ENCODE measurements around the gene CLEC10A. TPM values are rescaled to one million over a fixed set of nuclear protein-coding genes. Genes with fewer than 3 reads are reported as not detected.
"Not testable (repeated sequence)": the region's sequence is repeated elsewhere in the genome, so short reads cannot be mapped to it uniquely, and the experiment has no call there.

CLEC10A gene
- total RNA-seq, 1 donor from 2014 or later, result not detected

GRCh38 chr17:7048968-7049367, 31.1 kb downstream of the CLEC10A start:
- no peaks in the 10 kb centered on the region for H3K9me3 Mint-ChIP-seq
- no peak for DNase-seq (ENCODE audit: low spot score)
- H3K4me3 Mint-ChIP-seq (ENCODE audit: low read depth), result no peak overlapping the region
- H3K4me1 Mint-ChIP-seq (ENCODE audit: low read depth), result peaks cover 22% of the 10 kb centered on the region
- intact Hi-C loops (cut with micrococcal nuclease), result no loop called here
- H3K27ac Mint-ChIP-seq, result no peak overlapping the region
- no peaks in the 10 kb centered on the region for H3K36me3 Mint-ChIP-seq (ENCODE audit: low read depth)
- H3K27me3 Mint-ChIP-seq (ENCODE audit: low read depth), result peaks cover 6% of the 10 kb centered on the region

- no peak for DNase-seq (ENCODE audit: low spot score)
- intact Hi-C loops (cut with micrococcal nuclease), result loop anchor here (1.0 to 2.0 kb wide), 2 partner anchors 12 to 129 kb away; no protein-coding TSS in a partner anchor
- Mint-ChIP-seq H3K4me3 (ENCODE audit: low read depth) (peak overlapping the region; percentile 30), H3K27ac (no peak overlapping the region), H3K27me3 (ENCODE audit: low read depth) (peaks cover 11% of the 10 kb centered on the region), H3K4me1 (ENCODE audit: low read depth) (peaks cover 22% of the 10 kb centered on the region), H3K36me3 (ENCODE audit: low read depth) (no peaks in the 10 kb centered on the region), H3K9me3 (no peaks in the 10 kb centered on the region)
Observed at GRCh38 chr17:7047566-7047965, 32.5 kb downstream of the CLEC10A start.

- Mint-ChIP-seq H3K27ac (peak overlapping the region; percentile 68), H3K27me3 (ENCODE audit: low read depth) (peaks cover 12% of the 10 kb centered on the region), H3K4me3 (ENCODE audit: low read depth) (peak overlapping the region; percentile 75), H3K4me1 (ENCODE audit: low read depth) (peaks cover 21% of the 10 kb centered on the region)
- DNase-seq (ENCODE audit: low spot score), result peak; percentile 80
- intact Hi-C loops (cut with micrococcal nuclease), result loop anchor here (1.0 to 2.0 kb wide), 4 partner anchors 12 to 249 kb away; no protein-coding TSS in a partner anchor
- H3K36me3 Mint-ChIP-seq (ENCODE audit: low read depth); H3K9me3 Mint-ChIP-seq: not testable (repeated sequence)
Observed at GRCh38 chr17:7046725-7047397, 33.2 kb downstream of the CLEC10A start.

DNA sequence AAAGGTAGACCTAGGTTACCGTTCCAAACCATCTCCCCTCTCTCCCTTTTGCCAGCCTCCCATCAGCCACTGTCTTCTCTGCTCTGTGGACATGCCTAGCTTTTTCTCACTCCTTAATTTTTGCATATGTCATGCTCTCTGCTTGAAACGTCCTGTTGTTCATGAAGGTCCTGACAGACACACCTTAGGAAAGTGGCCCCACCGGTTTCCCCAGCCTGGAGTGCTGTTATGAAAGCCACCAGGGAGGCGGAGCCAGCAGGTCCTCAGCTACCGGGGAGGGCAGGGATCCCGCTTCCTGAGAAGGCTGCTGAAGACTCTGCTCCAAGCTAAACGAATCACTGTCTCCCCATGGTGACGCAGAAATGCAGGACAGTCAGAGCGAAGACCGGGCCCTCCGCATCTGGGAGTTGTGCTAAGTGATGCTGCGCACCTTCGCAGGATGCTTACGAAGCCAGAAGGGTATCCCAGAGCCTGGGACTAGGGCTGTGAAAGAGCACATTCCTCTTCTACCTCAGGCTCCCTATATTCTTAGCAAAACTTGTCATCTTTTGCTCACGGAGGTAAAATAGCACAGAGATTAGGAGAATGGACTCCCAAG, 33.8 kb downstream of the CLEC10A start:
- intact Hi-C loops (cut with micrococcal nuclease), result loop anchor here (1.0 to 2.0 kb wide), 3 partner anchors 90 to 250 kb away; no protein-coding TSS in a partner anchor
- peak overlapping the region; percentile 75 for H3K4me3 Mint-ChIP-seq (ENCODE audit: low read depth)
- peaks cover 21% of the 10 kb centered on the region for H3K4me1 Mint-ChIP-seq (ENCODE audit: low read depth)
- H3K9me3 Mint-ChIP-seq, result no peaks in the 10 kb centered on the region
- H3K27me3 Mint-ChIP-seq (ENCODE audit: low read depth), result peaks cover 12% of the 10 kb centered on the region
- peak overlapping the region; percentile 68 for H3K27ac Mint-ChIP-seq
- no peaks in the 10 kb centered on the region for H3K36me3 Mint-ChIP-seq (ENCODE audit: low read depth)
- DNase-seq (ENCODE audit: low spot score), result no peak

DNA sequence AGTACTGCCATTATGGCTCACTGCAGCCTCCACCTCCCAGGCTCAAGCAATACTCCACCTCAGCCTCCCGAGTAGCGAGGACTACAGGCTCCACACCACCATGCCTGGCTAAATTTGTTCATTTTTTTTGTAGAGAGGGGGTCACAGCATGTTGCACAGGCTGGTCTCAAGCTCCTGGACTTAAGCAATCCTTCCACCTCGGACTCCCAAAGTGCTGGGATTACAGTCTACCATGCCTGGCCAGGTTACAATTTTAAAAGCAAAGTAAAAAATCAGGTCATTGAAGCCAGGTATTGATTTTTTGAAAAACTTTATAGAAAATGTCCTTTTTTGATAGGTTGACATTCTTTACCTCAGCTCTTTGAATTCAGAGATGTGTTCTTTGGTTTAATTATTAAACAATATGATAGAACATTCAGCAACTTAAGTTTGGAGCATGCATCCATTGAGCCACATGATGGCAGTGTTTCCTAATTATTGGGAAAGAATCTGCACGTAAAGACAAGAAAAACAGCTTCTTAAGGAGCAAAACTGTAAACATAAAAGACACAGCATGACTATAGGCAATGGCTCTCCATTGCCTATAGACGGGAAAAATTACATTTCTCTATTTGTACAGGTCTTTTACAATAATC, 34.4 kb downstream of the CLEC10A start:
- peak overlapping the region; percentile 75 for H3K4me3 Mint-ChIP-seq (ENCODE audit: low read depth)
- no peaks in the 10 kb centered on the region for H3K36me3 Mint-ChIP-seq (ENCODE audit: low read depth)
- H3K9me3 Mint-ChIP-seq, result no peaks in the 10 kb centered on the region
- H3K27ac Mint-ChIP-seq, result no peak overlapping the region
- peaks cover 12% of the 10 kb centered on the region for H3K27me3 Mint-ChIP-seq (ENCODE audit: low read depth)
- intact Hi-C loops (cut with micrococcal nuclease), result loop anchor here (1.0 to 2.0 kb wide), 3 partner anchors 91 to 251 kb away; no protein-coding TSS in a partner anchor
- no peak for DNase-seq (ENCODE audit: low spot score)
- H3K4me1 Mint-ChIP-seq (ENCODE audit: low read depth), result peaks cover 21% of the 10 kb centered on the region

- Mint-ChIP-seq H3K27me3 (ENCODE audit: low read depth) (peaks cover 11% of the 10 kb centered on the region), H3K4me1 (ENCODE audit: low read depth) (peaks cover 23% of the 10 kb centered on the region), H3K27ac (no peak within 1 kb of the TSS), H3K9me3 (no peaks in the 10 kb centered on the region), H3K4me3 (ENCODE audit: low read depth) (peak within 1 kb of the TSS; percentile 39), H3K36me3 (ENCODE audit: low read depth) (peaks cover 3% of the 10 kb centered on the region)
- intact Hi-C loops (cut with micrococcal nuclease), result no loop called here
- no peak for DNase-seq (ENCODE audit: low spot score)
Observed at GRCh38 chr17:7043497-7044198, 36.4 kb downstream of the CLEC10A start, which contains the start of gene SLC16A11. Gene SLC16A11, minus strand, starts transcription at chr17:7044092. Its CDS starts 579 bp downstream, at chr17:7043513.

- no peak for DNase-seq (ENCODE audit: low spot score)
- H3K27me3 Mint-ChIP-seq (ENCODE audit: low read depth), result peaks cover 11% of the 10 kb centered on the region
- peak overlapping the region; percentile 39 for H3K4me3 Mint-ChIP-seq (ENCODE audit: low read depth)
- H3K9me3 Mint-ChIP-seq, result no peaks in the 10 kb centered on the region
- no peak overlapping the region for H3K27ac Mint-ChIP-seq
- peaks cover 7% of the 10 kb centered on the region for H3K36me3 Mint-ChIP-seq (ENCODE audit: low read depth)
- peaks cover 28% of the 10 kb centered on the region for H3K4me1 Mint-ChIP-seq (ENCODE audit: low read depth)
- intact Hi-C loops (cut with micrococcal nuclease), result no loop called here
Observed at GRCh38 chr17:7043182-7043496, 36.9 kb downstream of the CLEC10A start.

- Mint-ChIP-seq H3K4me3 (ENCODE audit: low read depth) (peak overlapping the region; percentile 47), H3K9me3 (no peaks in the 10 kb centered on the region), H3K27ac (no peak overlapping the region), H3K27me3 (ENCODE audit: low read depth) (peaks cover 11% of the 10 kb centered on the region), H3K36me3 (ENCODE audit: low read depth) (peaks cover 8% of the 10 kb centered on the region), H3K4me1 (ENCODE audit: low read depth) (peaks cover 26% of the 10 kb centered on the region)
- intact Hi-C loops (cut with micrococcal nuclease), result no loop called here
- no peak for DNase-seq (ENCODE audit: low spot score)
Observed at GRCh38 chr17:7042501-7043181, 37.4 kb downstream of the CLEC10A start.

DNA sequence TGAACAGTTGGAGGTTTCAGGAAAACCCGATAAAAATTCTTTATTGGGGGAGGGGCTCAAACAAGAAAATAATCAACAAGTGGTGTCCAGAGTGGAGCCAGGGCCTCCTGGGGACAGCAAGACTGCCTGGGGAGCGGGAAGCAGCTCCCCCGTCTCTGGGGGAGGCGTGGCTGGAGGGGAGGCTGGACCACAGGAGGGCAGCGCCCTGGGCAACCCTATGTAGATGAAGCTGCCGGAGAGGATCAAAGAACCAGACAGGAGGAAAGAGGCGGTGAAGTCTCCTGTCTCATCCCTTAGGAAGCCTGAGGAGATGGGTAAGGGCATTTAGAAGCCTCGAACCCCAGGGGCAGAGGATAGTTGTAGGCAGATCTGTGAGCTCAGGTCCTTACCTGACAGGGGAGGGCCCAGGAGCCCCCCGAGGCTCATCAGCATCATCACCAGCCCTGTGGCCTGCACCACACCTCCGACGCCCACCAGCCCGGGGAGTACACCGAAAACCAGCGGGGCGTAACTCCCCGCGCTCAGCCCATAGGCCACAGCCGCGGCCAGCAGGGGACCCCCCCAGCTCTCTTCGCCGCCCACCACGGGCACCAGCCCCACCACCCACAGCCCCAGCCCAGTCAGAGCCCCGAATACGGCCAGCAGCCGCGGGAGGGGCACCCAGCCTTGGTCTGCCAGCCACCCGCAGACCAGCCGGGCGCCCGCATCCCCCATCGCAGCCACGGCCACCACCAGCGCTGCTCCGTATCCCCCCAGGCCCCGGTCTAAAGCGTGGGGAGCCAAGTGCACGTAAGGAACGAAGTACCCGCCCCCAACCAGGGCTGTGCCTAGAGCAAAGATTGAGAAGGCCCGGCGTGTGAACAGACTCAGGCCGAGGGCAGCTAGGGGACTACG, 38.2 kb downstream of the CLEC10A start:
- H3K4me3 Mint-ChIP-seq (ENCODE audit: low read depth), result peak overlapping the region; percentile 47
- H3K9me3 Mint-ChIP-seq, result no peaks in the 10 kb centered on the region
- no peak for DNase-seq (ENCODE audit: low spot score)
- H3K36me3 Mint-ChIP-seq (ENCODE audit: low read depth), result peaks cover 8% of the 10 kb centered on the region
- intact Hi-C loops (cut with micrococcal nuclease), result no loop called here
- H3K27ac Mint-ChIP-seq, result no peak overlapping the region
- peaks cover 11% of the 10 kb centered on the region for H3K27me3 Mint-ChIP-seq (ENCODE audit: low read depth)
- H3K4me1 Mint-ChIP-seq (ENCODE audit: low read depth), result peaks cover 20% of the 10 kb centered on the region

GRCh38 chr17:7039832-7040231, 40.2 kb downstream of the CLEC10A start:
- Mint-ChIP-seq H3K27ac (no peak overlapping the region), H3K27me3 (ENCODE audit: low read depth) (peaks cover 7% of the 10 kb centered on the region), H3K4me3 (ENCODE audit: low read depth) (no peak overlapping the region), H3K4me1 (ENCODE audit: low read depth) (peaks cover 13% of the 10 kb centered on the region), H3K36me3 (ENCODE audit: low read depth) (peaks cover 8% of the 10 kb centered on the region), H3K9me3 (no peaks in the 10 kb centered on the region)
- no peak for DNase-seq (ENCODE audit: low spot score)
- intact Hi-C loops (cut with micrococcal nuclease), result no loop called here

- Mint-ChIP-seq H3K4me1 (ENCODE audit: low read depth) (peaks cover 18% of the 10 kb centered on the region), H3K36me3 (ENCODE audit: low read depth) (peaks cover 10% of the 10 kb centered on the region), H3K9me3 (no peaks in the 10 kb centered on the region), H3K4me3 (ENCODE audit: low read depth) (peak overlapping the region; percentile 48), H3K27me3 (ENCODE audit: low read depth) (peaks cover 3% of the 10 kb centered on the region), H3K27ac (no peak overlapping the region)
- intact Hi-C loops (cut with micrococcal nuclease), result no loop called here
- no peak for DNase-seq (ENCODE audit: low spot score)
Observed at GRCh38 chr17:7038025-7038862, 41.8 kb downstream of the CLEC10A start.

All from activated T-helper 2 cell treated with anti-CD3 and anti-CD28 coated beads, Interferon-gamma antibody, Interleukin-2, Interleukin-4, amounts not matched to agents 10 μg/mL and 5 μg/mL and 100 μg/mL, durations not matched to agents 14 hours and 24 hours and 36 hours (primary cell).